PC-9 (cell line): ENCODE data around the gene TMPRSS2. TPM values are rescaled to one million over a fixed set of nuclear protein-coding genes. Genes with fewer than 3 reads are reported as not detected.
"Not testable (repeated sequence)": the region's sequence is repeated elsewhere in the genome, so short reads cannot be mapped to it uniquely, and the experiment has no call there.

ENCODE experiments used
- BruUV-seq: library from RNA; stranded (reverse); fragments of 400-500 nt; replicated peaks from 2 replicates; lab custom pipeline; 2021; lab: Mats Ljungman, UMichigan
- CTCF ChIA-PET: fragments of 300-600 bp; sonication (Branson Sonifier 250); formaldehyde crosslinking; loops from one replicate; lab custom pipeline; 2022; ENCODE audit warnings: antibody characterized with exemption; lab: Charles Lee
- POLR2A ChIA-PET: fragments of 300-600 bp; sonication (Branson Sonifier 250); formaldehyde crosslinking; loops from one replicate; lab custom pipeline; 2022; ENCODE audit warnings: antibody characterized with exemption; ENCODE audit not compliant: unreplicated experiment; lab: Charles Lee
- DNase-seq, 2 experiments: peaks; one replicate each; pipeline versions ENCODE4 v3.0.0 to v3.0.0-alpha.2; 2015 to 2022; ENCODE audit warnings: mixed read lengths in 1 of 2
- H2AFZ ChIP-seq: fragments of 200-600 bp; sonication (generic); 2 replicates; pipeline ENCODE4 v1.8.1; 2017; ENCODE audit warnings: antibody characterized with exemption
- H3F3A ChIP-seq: fragments of 200-600 bp; sonication (generic); 2 replicates; pipeline ENCODE4 v1.8.1; 2017; ENCODE audit warnings: antibody characterized with exemption, mild to moderate bottlenecking, low read depth; ENCODE audit not compliant: insufficient read depth
- H3K27ac ChIP-seq: fragments of 200-600 bp; sonication (generic); 2 replicates; pipeline ENCODE4 v1.6.1; 2016; ENCODE audit warnings: mixed run types
- H3K27me3 ChIP-seq: fragments of 200-600 bp; sonication (generic); 2 replicates; pipeline ENCODE4 v1.6.1; 2016; ENCODE audit warnings: low read depth, mixed run types; ENCODE audit not compliant: insufficient read depth
- H3K36me3 ChIP-seq: fragments of 200-600 bp; sonication (generic); 2 replicates; pipeline ENCODE4 v1.6.1; 2016; ENCODE audit warnings: low read depth, mixed run types
- H3K4me1 ChIP-seq: fragments of 200-600 bp; sonication (generic); replicated peaks from 2 replicates; pipeline ENCODE4 v1.6.1; 2016; ENCODE audit warnings: mixed run types; ENCODE audit not compliant: insufficient read depth
- H3K4me2 ChIP-seq: fragments of 200-600 bp; sonication (generic); 2 replicates; pipeline ENCODE4 v1.6.1; 2017; ENCODE audit warnings: mixed run types
- H3K4me3 ChIP-seq: fragments of 200-600 bp; sonication (generic); 2 replicates; pipeline ENCODE4 v1.6.1; 2016; ENCODE audit warnings: mixed run types
- H3K79me2 ChIP-seq: fragments of 200-600 bp; sonication (generic); 2 replicates; pipeline ENCODE4 v1.6.1; 2017; ENCODE audit warnings: low read depth, mixed run types
- H3K9me2 ChIP-seq: fragments of 200-600 bp; sonication (generic); 2 replicates; pipeline ENCODE4 v1.8.1; 2017; ENCODE audit warnings: mild to moderate bottlenecking; ENCODE audit not compliant: insufficient read depth
- H3K9me3 ChIP-seq: fragments of 200-600 bp; sonication (generic); 2 replicates; pipeline ENCODE4 v1.8.1; 2016; ENCODE audit warnings: low read depth; ENCODE audit not compliant: insufficient read depth
- H4K20me1 ChIP-seq: fragments of 200-600 bp; sonication (generic); 2 replicates; pipeline ENCODE4 v1.8.1; 2017; ENCODE audit not compliant: insufficient read depth
- EZH2 ChIP-seq: fragments of 200-600 bp; sonication (generic); IDR thresholded peaks from 2 replicates; pipeline ENCODE4 v1.8.0; 2017; ENCODE audit warnings: antibody characterized with exemption, low read depth
- intact Hi-C: fragments of 100-400 bp; cut with micrococcal nuclease; formaldehyde crosslinking; loops from one replicate; pipeline ENCODE4 v1.10.0; 2022; ENCODE audit not compliant: unreplicated experiment
- total RNA-seq: library from RNA; stranded (reverse); gene quantifications from 2 replicates; pipeline ENCODE4 v1.2.3, GENCODE V29; 2021

The TMPRSS2 gene
- total RNA-seq, 1 experiment from 2014 or later = 0.61 TPM

GRCh38 chr21:41418956-41419680 lies 88.8 kb downstream of the TMPRSS2 start:
- no peaks in the 10 kb centered on the region for H3K36me3 ChIP-seq
- no peak for TF ChIP-seq EZH2
- H3K27ac ChIP-seq = no peak overlapping the region
- no peaks in the 10 kb centered on the region for H3K9me2 ChIP-seq
- intact Hi-C loops = no loop called here
- H3K9me3 ChIP-seq = no peaks in the 10 kb centered on the region
- POLR2A ChIA-PET = no interaction called here
- H3K4me3 ChIP-seq = no peak overlapping the region
- H4K20me1 ChIP-seq = no peaks in the 10 kb centered on the region
- BruUV-seq = no TSS peak
- H3F3A ChIP-seq = no peaks in the 10 kb centered on the region
- CTCF ChIA-PET = no interaction called here
- H3K4me1 ChIP-seq = no peaks in the 10 kb centered on the region
- H2AFZ ChIP-seq = no peak overlapping the region
- H3K4me2 ChIP-seq = no peak overlapping the region
- DNase-seq = no peak
- H3K27me3 ChIP-seq = no peaks in the 10 kb centered on the region
- H3K79me2 ChIP-seq = no peaks in the 10 kb centered on the region

GRCh38 chr21:41418393-41418792 lies 89.6 kb downstream of the TMPRSS2 start:
- Histone ChIP-seq H3K27ac (no peak overlapping the region), H2AFZ (no peak overlapping the region), H3K4me3 (no peak overlapping the region), H3F3A (no peaks in the 10 kb centered on the region), H3K4me2 (no peak overlapping the region), H4K20me1 (no peaks in the 10 kb centered on the region), H3K9me2 (no peaks in the 10 kb centered on the region), H3K4me1 (no peaks in the 10 kb centered on the region), H3K27me3 (no peaks in the 10 kb centered on the region), H3K36me3 (no peaks in the 10 kb centered on the region), H3K9me3 (0 out of 2 replicates have a peak, but pooled peaks cover 3% of the 10 kb centered on the region), H3K79me2 (no peaks in the 10 kb centered on the region)
- POLR2A ChIA-PET = no interaction called here
- no TSS peak for BruUV-seq
- no peak for TF ChIP-seq EZH2
- DNase-seq = no peak
- intact Hi-C loops = no loop called here
- CTCF ChIA-PET = no interaction called here

GRCh38 chr21:41417505-41417904 lies 90.5 kb downstream of the TMPRSS2 start:
- CTCF ChIA-PET, H3K27me3 ChIP-seq, DNase-seq, H3K9me3 ChIP-seq, H3K4me2 ChIP-seq, H3K79me2 ChIP-seq, H3K4me1 ChIP-seq, H3F3A ChIP-seq, H3K4me3 ChIP-seq, H4K20me1 ChIP-seq, BruUV-seq, H3K36me3 ChIP-seq, intact Hi-C loops, H3K27ac ChIP-seq, H2AFZ ChIP-seq, H3K9me2 ChIP-seq: not testable (repeated sequence)
- POLR2A ChIA-PET = interaction anchor here (0.6 kb wide), 1 partner anchor 217 kb away, joined by 4 read pairs; no protein-coding TSS in a partner anchor

Other genes starting within 250 kb of the TMPRSS2 start
- gene FAM3B, start 191.4 kb downstream of the TMPRSS2 start, total RNA-seq = not detected in 2 replicates
- gene MX2, start 146.1 kb downstream of the TMPRSS2 start, total RNA-seq = 2.5 and 3.4 TPM in 2 replicates
- 6.4 and 10.7 TPM in 2 replicates for gene MX1, start 81.9 kb downstream of the TMPRSS2 start, total RNA-seq